ENCODE data around the gene AREL1.

The AREL1 gene

GRCh38 chr14:74634964-74635363 is 77.9 kb downstream of the AREL1 start:
- no peak for DNase-seq

GRCh38 chr14:74634481-74634880 is 78.4 kb downstream of the AREL1 start:
- DNase-seq = no peak

- no peak for DNase-seq
Measured at GRCh38 chr14:74630881-74631690, 81.8 kb downstream of the AREL1 start.

GRCh38 chr14:74628418-74628817 is 84.5 kb downstream of the AREL1 start:
- no peak for DNase-seq

- DNase-seq = no peak
Measured at GRCh38 chr14:74627076-74627475, 85.8 kb downstream of the AREL1 start.

GRCh38 chr14:74622257-74622656 is 90.6 kb downstream of the AREL1 start:
- DNase-seq = no peak

GRCh38 chr14:74621556-74621955 is 91.3 kb downstream of the AREL1 start:
- no peak for DNase-seq

GRCh38 chr14:74620923-74621322 is 92.0 kb downstream of the AREL1 start:
- DNase-seq = no peak

- DNase-seq = peak in 1 of 5 donors; percentile 68
Measured at GRCh38 chr14:74620497-74620921, 92.4 kb downstream of the AREL1 start.

GRCh38 chr14:74619672-74620131 is 93.2 kb downstream of the AREL1 start:
- no peak for DNase-seq

GRCh38 chr14:74618078-74618952 is 94.6 kb downstream of the AREL1 start:
- peak in 4 of 5 donors; percentile 38 to 86 (median 55) for DNase-seq

- no peak for DNase-seq
Measured at GRCh38 chr14:74616996-74617700, 95.7 kb downstream of the AREL1 start.

- DNase-seq = no peak
Measured at GRCh38 chr14:74616507-74616906, 96.4 kb downstream of the AREL1 start.

- no peak for DNase-seq
Measured at GRCh38 chr14:74615735-74616134, 97.1 kb downstream of the AREL1 start.

- no peak for DNase-seq
Measured at GRCh38 chr14:74614508-74615495, 98.1 kb downstream of the AREL1 start.

- DNase-seq = no peak
Measured at GRCh38 chr14:74613211-74613914, 99.5 kb downstream of the AREL1 start.

GRCh38 chr14:74612350-74613021 is 100.4 kb downstream of the AREL1 start:
- DNase-seq = peak; percentile 73 to 88 (median 77)

GRCh38 chr14:74611650-74612349 is 101.1 kb downstream of the AREL1 start, which contains the start of gene LTBP2:
Gene LTBP2, minus strand, starts transcription at chr14:74612237. Its CDS starts 293 bp downstream, at chr14:74611944.
- peak in 2 of 5 donors; percentile 10 to 16 for DNase-seq
